HG03103 (cell line): Measurements from ENCODE around the gene PDIK1L.

ENCODE experiments used
- ATAC-seq: cut with Tn5 transposase; IDR thresholded peaks from one replicate; pipeline ENCODE4 v1.9.1; 2021; ENCODE audit warnings: low read depth; ENCODE audit not compliant: unreplicated experiment

The PDIK1L gene

GRCh38 chr1:26111530-26112406 lies at the start of gene PDIK1L:
Gene PDIK1L (plus strand): TSS chr1:26111824. CDS start chr1:26114309, 2,485 bp downstream.
- peak; percentile 59 for ATAC-seq

GRCh38 chr1:26064553-26064952 lies 47.1 kb upstream of the PDIK1L start:
- no peak for ATAC-seq

GRCh38 chr1:26066160-26066559 lies 45.5 kb upstream of the PDIK1L start:
- no peak for ATAC-seq

- no peak for ATAC-seq
Observed at GRCh38 chr1:26066857-26067256, 44.8 kb upstream of the PDIK1L start.

GRCh38 chr1:26067432-26067911 lies 44.2 kb upstream of the PDIK1L start, which contains the start of gene TRIM63:
Gene TRIM63 (minus strand): TSS chr1:26067630. CDS start chr1:26067494, 136 bp downstream.
- no peak for ATAC-seq

DNA sequence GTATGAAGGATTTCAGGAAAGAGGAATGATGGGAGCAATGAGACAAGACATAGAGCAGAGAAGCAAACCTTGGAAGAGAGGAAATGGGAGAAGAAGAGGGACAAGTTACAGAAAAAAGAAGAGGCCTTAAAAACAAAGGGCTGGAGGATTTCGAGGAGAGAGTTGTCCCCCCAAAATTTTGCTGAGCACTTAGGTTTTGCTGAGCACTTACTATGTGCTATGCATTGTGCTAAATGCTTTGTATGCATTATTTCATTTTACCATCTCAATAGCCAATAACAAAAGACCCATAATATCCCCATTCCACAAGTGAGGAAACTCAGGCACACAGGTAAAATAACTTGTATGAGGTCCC lies 41.7 kb upstream of the PDIK1L start:
- ATAC-seq: no peak

GRCh38 chr1:26070296-26070962 lies 41.2 kb upstream of the PDIK1L start:
- ATAC-seq: no peak

- ATAC-seq: no peak
Observed at GRCh38 chr1:26070963-26071342, 40.7 kb upstream of the PDIK1L start.

DNA sequence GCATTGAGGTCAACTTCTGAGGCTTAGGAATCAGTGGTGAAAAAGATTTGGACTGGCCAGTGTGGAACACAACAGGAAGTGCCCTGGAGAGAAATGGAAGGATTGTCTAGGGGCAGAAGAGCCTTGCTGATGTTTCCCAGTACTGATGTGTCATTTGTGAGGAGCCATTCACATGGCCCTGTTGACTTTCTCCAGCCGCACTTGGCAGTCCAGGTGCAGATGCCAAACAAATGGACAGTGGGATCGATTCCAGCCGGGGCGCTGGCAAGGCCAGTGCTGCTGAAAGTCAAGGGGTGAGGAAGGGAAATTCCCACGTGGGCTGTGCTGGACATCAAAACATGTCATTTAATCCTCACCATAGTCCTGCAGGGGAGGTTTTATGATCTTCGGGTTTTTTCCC lies 39.3 kb upstream of the PDIK1L start:
- ATAC-seq: no peak

- ATAC-seq: no peak
Observed at GRCh38 chr1:26075421-26076144, 36.0 kb upstream of the PDIK1L start.

DNA sequence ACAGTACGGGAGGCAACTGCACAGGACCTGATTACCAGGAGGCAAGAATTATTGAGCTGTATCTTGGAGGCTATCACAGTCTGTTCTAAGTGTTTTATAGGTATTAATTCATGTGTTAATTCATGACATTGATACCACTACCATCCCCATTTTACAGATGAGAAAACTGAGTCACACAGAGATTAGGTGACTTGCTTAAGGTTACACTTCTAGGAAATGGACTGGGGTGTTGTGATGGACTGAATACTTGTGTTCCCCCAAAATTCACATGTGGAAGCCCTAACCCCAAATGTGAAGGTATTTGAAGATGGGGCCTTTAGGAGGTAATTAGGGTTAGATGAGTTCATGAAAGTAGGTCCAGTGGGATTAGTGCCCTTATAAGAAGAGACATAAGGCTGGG lies 34.1 kb upstream of the PDIK1L start:
- ATAC-seq: no peak

- ATAC-seq: no peak
Observed at GRCh38 chr1:26078286-26079177, 33.1 kb upstream of the PDIK1L start.

GRCh38 chr1:26079178-26079563 lies 32.5 kb upstream of the PDIK1L start:
- ATAC-seq: no peak

- ATAC-seq: no peak
Observed at GRCh38 chr1:26079960-26080814, 31.4 kb upstream of the PDIK1L start.

DNA sequence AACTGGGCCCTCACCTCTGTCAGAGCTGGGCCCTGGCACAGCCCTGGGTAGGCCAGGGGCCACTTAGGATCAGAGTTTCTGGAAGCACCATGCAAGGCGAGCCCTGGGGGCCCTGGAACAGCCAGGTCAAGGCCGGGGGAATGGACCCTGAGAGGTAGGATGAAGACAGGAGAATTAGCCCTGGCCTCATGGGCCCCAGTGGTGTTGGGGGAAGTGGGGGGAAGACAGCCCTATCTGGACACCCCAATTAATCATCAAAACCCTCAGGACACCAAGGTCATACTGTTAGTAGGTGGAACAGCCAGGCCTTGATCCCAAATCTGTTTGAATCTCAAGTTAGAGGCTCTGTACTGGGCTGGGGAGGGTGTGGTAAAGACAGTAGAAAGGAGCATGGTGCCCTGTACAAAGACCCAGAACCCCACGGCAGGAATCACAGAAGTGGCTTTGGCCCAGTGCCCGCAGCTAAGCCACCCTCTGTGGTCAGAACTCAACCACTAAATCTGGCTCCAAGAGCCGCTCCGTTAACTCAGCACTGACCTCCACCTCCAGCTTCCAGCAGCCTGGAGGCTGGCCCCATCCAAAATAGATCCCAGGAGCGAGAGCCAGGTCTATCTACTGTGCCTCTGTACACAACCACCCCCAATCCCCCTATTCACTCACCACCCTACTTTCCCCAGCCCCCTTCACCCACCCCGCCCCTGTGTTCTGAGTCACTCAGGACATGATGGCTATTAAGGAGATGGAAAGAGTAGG lies 30.2 kb upstream of the PDIK1L start:
- no peak for ATAC-seq

DNA sequence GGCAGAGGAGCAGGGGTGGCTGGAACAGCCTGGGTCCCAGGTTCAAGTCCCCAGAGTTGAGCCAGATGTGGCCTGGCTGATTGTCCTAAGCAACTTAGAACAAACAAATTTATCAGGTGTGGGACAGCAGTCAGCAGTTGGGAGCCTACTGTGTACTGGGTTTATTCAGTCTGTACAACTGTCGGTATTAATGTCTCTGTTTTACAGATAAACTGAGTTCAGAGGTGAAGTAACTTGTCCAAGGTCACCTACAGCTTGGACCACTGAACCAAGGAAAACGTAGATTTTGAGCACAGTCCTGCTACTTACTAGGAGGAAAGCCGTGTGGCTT lies 29.6 kb upstream of the PDIK1L start:
- ATAC-seq: no peak

GRCh38 chr1:26083208-26083607 lies 28.4 kb upstream of the PDIK1L start:
- ATAC-seq: no peak

DNA sequence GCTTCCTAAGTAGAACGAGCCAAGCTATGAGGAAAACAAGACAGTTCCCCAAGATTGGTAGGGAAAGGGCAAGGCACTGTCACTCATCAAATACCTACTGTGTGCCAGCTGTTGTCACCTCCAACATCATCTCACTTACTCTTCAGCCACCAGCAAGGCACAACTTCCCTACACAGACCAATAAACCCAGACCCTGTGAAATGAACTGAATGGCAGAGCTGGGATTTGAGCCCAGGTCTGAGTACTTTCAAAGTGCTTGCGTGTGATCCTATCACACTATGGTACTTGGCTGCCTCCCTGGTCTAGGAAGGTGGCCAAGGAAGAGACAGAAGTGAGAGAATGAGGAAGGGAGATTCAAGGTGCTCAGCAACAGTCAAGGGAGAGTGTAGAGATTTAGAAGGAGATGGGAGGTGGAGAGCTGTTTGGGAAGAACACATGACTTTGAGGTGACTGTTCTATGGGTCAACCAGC lies 27.5 kb upstream of the PDIK1L start:
- no peak for ATAC-seq

- no peak for ATAC-seq
Observed at GRCh38 chr1:26084844-26085243, 26.8 kb upstream of the PDIK1L start.
